Measurements from ENCODE around the gene ESYT3.
"Not testable (repeated sequence)": the region's sequence is repeated elsewhere in the genome, so short reads cannot be mapped to it uniquely, and the experiment has no call there.

The ESYT3 gene

GRCh38 chr3:138443521-138444503 lies 9.4 kb downstream of the ESYT3 start:
- DNase-seq, result no peak

GRCh38 chr3:138445236-138445635 lies 10.8 kb downstream of the ESYT3 start:
- no peak for DNase-seq

- no peak for DNase-seq
These were observed 11.2 kb downstream of the ESYT3 start for GRCh38 chr3:138445654-138446053.

GRCh38 chr3:138448631-138449030 lies 14.2 kb downstream of the ESYT3 start:
- DNase-seq, result no peak

GRCh38 chr3:138449490-138449889 lies 15.1 kb downstream of the ESYT3 start:
- DNase-seq, result no peak

- DNase-seq, result no peak
These were observed 15.8 kb downstream of the ESYT3 start for GRCh38 chr3:138450181-138450580.

GRCh38 chr3:138450704-138451424 lies 16.4 kb downstream of the ESYT3 start:
- no peak for DNase-seq

- no peak for DNase-seq
These were observed 17.3 kb downstream of the ESYT3 start for GRCh38 chr3:138451595-138452162.

GRCh38 chr3:138452436-138452835 lies 18.0 kb downstream of the ESYT3 start:
- no peak for DNase-seq

- not testable (repeated sequence) for DNase-seq
These were observed 19.5 kb downstream of the ESYT3 start for GRCh38 chr3:138453940-138454339.

- no peak for DNase-seq
These were observed 21.6 kb downstream of the ESYT3 start for GRCh38 chr3:138455801-138456716.

GRCh38 chr3:138456961-138457862 lies 22.8 kb downstream of the ESYT3 start:
- DNase-seq, result no peak

- no peak for DNase-seq
These were observed 23.7 kb downstream of the ESYT3 start for GRCh38 chr3:138457863-138458735.

GRCh38 chr3:138458774-138459499 lies 24.5 kb downstream of the ESYT3 start:
- DNase-seq, result no peak

GRCh38 chr3:138459619-138460535 lies 25.5 kb downstream of the ESYT3 start:
- no peak for DNase-seq

- no peak for DNase-seq
These were observed 26.3 kb downstream of the ESYT3 start for GRCh38 chr3:138460536-138461205.

- no peak for DNase-seq
These were observed 26.8 kb downstream of the ESYT3 start for GRCh38 chr3:138461246-138461645.

GRCh38 chr3:138461896-138462295 lies 27.5 kb downstream of the ESYT3 start:
- no peak for DNase-seq

Measured in bone marrow (tissue), 2 donors.